ENCODE measurements around the gene SF3B3.

Gene SF3B3

DNA sequence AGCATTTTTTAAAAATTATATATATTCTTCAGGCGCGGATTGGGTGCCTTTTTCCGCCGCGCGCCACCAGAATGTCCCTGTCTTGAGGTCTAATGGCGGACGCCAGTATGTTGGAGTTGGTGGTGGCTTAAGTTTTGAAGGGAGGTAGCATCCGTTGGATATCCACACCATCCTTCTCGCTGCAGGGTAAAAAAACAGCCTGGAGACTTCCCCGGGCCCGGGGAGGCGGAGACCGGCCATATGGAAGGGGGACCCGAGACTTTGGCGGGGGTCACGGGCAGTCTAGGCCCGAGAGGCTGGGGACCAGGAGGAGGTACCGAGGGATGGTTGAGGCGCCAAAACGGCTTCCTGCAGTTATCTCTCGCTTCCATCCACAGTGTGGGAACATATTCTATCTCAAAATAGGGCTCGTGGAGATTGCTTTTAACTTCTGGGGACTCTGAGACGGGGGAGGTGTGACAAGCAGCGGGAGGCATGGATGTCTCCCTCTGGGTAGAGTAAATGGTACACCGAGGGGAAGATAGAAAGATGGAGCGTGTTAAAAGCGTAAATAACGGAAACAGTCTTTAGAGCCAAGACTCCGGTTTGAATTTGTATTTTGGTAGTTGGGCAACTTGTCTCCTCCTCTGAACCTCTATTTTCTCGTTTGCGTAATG is at the start of gene SF3B3:
Gene SF3B3 (plus strand): TSS at position 74 of the 656 bp plus-strand sequence. CDS start 2,841 bp downstream, outside the sequence.
- TF ChIP-seq, protein P1, sequence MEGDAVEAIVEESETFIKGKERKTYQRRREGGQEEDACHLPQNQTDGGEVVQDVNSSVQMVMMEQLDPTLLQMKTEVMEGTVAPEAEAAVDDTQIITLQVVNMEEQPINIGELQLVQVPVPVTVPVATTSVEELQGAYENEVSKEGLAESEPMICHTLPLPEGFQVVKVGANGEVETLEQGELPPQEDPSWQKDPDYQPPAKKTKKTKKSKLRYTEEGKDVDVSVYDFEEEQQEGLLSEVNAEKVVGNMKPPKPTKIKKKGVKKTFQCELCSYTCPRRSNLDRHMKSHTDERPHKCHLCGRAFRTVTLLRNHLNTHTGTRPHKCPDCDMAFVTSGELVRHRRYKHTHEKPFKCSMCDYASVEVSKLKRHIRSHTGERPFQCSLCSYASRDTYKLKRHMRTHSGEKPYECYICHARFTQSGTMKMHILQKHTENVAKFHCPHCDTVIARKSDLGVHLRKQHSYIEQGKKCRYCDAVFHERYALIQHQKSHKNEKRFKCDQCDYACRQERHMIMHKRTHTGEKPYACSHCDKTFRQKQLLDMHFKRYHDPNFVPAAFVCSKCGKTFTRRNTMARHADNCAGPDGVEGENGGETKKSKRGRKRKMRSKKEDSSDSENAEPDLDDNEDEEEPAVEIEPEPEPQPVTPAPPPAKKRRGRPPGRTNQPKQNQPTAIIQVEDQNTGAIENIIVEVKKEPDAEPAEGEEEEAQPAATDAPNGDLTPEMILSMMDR (IDR thresholded peaks at IDR 0.05; ENCODE audit: extremely low read depth, insufficient read depth, missing control alignments) = no peak
- peak; percentile 70 for DNase-seq (ENCODE audit: low spot score)
- in situ Hi-C loops (cut with MboI; ENCODE audit: low pct_unique_long_range_greater_than_20kb, low sequenced_read_pairs, unreplicated experiment) = no loop called here

DNA sequence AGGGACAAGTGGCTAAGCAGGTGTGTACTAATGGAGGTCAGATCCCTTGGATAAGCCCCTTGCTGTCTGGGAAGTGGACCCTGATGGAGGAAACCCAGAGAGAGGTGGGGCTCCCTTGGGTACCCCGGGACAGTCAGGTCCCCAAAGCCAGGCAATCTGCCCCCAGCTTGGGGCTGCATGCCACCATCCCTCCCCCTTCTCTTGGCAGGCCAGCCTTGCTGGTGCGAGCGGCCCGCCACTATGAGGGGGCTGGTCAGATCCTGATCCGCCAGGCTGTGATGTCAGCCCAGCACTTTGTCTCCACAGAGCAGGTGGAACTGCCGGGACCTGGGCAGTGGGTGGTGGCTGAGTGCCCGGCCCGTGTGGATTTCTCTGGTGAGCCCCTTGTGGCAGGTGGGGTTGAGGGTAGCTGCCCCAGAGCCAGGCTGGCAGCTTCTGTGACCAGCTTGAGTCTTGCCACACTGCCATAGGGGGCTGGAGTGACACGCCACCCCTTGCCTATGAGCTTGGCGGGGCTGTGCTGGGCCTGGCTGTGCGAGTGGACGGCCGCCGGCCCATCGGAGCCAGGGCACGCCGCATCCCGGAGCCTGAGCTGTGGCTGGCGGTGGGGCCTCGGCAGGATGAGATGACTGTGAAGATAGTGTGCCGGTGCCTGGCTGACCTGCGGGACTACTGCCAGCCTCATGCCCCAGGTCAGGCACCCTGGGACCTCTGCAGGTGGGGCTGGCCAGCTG is 49.1 kb upstream of the SF3B3 start:
- no peak for DNase-seq (ENCODE audit: low spot score)
- TF ChIP-seq, protein P1 (IDR thresholded peaks at IDR 0.05; ENCODE audit: extremely low read depth, insufficient read depth, missing control alignments) = no peak
- in situ Hi-C loops (cut with MboI; ENCODE audit: low pct_unique_long_range_greater_than_20kb, low sequenced_read_pairs, unreplicated experiment) = no loop called here

DNA sequence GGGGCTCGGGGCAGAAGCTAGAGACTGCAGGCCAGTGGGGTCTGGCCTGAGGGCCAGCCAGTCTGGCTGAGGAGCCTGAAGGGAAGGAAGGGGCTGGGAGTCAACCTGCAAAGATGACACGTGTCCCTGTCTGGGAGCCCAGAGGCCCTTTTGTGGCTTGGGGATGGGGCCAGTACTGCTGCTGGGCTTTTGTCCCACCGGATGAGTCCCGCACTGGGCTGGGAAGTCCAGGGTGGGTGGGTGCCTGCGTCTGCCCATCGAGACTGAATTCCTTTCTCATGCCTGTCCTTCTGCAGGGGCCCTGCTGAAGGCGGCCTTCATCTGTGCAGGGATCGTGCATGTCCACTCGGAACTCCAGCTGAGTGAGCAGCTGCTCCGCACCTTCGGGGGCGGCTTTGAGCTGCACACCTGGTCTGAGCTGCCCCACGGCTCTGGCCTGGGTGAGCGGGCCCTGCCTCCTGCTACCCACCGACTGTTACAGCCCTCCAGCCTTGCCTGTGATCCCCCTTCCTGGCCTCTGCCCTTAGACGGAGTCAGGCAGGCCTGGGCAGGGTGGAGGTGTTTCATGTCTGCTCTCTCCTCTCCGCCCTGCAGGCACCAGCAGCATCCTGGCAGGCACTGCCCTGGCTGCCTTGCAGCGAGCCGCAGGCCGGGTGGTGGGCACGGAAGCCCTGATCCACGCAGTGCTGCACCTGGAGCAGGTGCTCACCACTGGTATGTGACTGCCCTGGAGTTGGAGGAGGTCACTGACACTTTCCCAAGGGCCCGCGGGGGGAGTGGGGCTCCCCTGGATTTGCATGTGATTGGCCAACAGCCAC is 48.4 kb upstream of the SF3B3 start:
- DNase-seq (ENCODE audit: low spot score) = no peak
- TF ChIP-seq, protein P1 (IDR thresholded peaks at IDR 0.05; ENCODE audit: extremely low read depth, insufficient read depth, missing control alignments) = no peak
- in situ Hi-C loops (cut with MboI; ENCODE audit: low pct_unique_long_range_greater_than_20kb, low sequenced_read_pairs, unreplicated experiment) = no loop called here

DNA sequence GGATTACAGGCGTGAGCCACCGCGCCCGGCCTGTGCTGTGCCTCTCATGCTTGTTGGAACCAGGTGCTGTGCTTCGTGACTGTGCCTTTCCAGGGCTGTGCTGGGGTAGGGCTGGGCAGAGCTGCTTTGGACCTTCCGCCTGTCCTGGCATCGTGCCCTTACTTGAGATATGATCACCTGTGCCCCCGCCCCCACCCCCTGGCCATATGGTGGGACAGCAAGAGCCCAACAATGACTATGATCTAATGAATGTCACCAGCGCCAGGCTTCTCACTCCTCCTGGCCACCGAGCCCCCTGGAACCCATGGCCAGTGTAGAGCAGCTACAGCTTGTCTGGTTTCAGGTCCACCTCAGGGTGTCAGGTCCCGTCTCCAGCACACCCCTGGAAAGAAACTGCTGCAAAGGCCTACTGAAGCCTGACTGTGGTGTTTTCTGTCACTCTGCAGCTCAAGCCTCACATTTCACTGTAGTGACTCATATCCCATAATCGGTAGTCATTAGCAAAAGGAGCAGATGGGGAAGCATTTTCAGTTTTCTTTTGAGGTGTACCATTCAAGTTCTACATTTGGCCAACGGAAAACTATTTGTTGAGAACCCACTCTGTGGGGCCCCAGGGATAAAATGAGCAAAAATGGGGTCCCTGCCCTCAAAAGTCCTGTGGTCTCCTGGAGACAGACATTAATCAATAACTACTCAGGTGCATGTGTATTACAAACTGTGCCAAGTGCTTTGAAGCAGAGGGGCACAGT is 47.2 kb upstream of the SF3B3 start:
- TF ChIP-seq, protein P1 (IDR thresholded peaks at IDR 0.05; ENCODE audit: extremely low read depth, insufficient read depth, missing control alignments) = no peak
- peak; percentile 98 for DNase-seq (ENCODE audit: low spot score)
- in situ Hi-C loops (cut with MboI; ENCODE audit: low pct_unique_long_range_greater_than_20kb, low sequenced_read_pairs, unreplicated experiment) = no loop called here

DNA sequence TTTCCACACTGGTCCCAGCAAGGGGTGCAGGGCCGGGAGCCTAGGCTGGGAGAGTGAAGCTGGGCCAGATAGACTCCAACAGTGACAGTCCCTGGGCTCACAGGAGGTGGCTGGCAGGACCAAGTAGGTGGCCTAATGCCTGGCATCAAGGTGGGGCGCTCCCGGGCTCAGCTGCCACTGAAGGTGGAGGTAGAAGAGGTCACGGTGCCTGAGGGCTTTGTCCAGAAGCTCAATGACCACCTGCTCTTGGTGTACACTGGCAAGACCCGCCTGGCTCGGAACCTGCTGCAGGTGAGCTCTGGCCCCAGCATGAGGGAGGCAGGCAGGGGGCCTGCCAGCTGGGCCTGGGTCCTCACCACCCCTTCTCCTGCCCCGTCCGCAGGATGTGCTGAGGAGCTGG is 45.4 kb upstream of the SF3B3 start:
- in situ Hi-C loops (cut with MboI; ENCODE audit: low pct_unique_long_range_greater_than_20kb, low sequenced_read_pairs, unreplicated experiment) = no loop called here
- DNase-seq (ENCODE audit: low spot score) = no peak
- TF ChIP-seq, protein P1 (IDR thresholded peaks at IDR 0.05; ENCODE audit: extremely low read depth, insufficient read depth, missing control alignments) = no peak

DNA sequence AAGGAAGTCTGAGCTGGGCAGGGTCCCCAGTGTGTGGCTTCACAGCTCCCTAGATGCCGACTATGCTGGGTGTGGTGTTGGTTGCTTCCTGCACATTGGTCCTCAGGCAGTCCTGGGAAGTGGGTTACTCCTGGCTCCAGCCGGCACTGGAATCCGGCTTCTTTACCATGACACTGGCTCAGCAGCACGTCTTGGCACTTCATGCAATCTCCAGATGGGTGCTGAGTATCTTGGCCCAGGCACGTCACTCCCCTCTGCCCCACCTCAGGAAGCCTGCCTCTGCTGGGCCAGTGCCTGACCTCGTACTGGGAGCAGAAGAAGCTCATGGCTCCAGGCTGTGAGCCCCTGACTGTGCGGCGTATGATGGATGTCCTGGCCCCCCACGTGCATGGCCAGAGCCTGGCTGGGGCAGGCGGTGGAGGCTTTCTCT is 44.7 kb upstream of the SF3B3 start:
- no peak for DNase-seq (ENCODE audit: low spot score)
- TF ChIP-seq, protein P1 (IDR thresholded peaks at IDR 0.05; ENCODE audit: extremely low read depth, insufficient read depth, missing control alignments) = no peak
- in situ Hi-C loops (cut with MboI; ENCODE audit: low pct_unique_long_range_greater_than_20kb, low sequenced_read_pairs, unreplicated experiment) = no loop called here
